ENCODE measurements around the gene RNF223. TPM values are rescaled to one million over a fixed set of nuclear protein-coding genes. Genes with fewer than 3 reads are reported as not detected.

Gene RNF223
- total RNA-seq, 1 experiment from 2014 or later = not detected

DNA sequence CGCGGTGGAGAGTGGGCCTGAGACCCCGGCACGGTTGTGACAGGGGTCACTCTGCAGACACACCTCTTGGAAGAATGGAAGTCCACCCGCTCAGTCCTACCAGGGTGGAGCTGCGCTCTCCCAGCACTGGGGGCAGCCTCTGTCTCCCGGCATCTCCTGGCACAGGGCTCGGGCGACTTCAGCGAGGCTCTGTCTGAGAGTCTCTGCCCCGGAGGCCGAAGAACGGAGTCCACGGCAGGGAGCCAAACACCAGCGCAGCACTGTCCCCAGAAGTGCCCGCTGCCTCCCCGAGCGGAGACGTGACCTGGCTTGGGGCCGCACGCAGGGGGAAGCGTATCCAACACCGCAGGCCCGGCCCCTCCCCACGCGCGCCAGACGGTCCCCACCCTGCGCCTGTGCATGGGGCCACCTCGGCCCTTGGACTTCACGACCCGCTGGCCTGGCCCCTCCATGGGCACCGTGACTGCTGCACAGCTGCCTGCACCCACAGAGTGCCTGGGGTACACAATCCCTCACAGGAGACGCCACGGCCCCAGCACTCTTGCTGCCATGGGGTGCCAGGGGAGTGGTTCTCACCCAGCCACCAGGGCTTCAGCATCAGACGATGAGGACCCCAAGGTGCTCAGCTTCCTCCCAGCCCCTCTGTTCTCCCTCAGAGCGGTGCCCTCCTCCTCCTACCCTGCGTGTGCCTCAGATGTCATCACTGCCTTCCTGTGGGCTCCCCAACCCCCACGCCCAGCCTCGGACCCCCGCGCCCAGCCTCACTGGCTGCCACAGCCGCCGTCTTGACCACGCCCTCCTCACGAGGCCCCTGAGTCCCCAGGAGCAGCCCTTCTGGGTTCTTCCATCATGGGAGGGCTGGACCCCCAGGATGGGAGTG is 14.9 kb upstream of the RNF223 start (continued):
- TF ChIP-seq OVOL2 (CRISPR knock-in tag; IDR thresholded peaks at IDR 0.05; ENCODE audit: borderline replicate concordance) = no peak
- TF ChIP-seq NFE2L1 (CRISPR knock-in tag; IDR thresholded peaks at IDR 0.05) = no peak
- TF ChIP-seq ZNF416 (CRISPR knock-in tag; IDR thresholded peaks at IDR 0.05) = no peak
- TF ChIP-seq, protein P1, sequence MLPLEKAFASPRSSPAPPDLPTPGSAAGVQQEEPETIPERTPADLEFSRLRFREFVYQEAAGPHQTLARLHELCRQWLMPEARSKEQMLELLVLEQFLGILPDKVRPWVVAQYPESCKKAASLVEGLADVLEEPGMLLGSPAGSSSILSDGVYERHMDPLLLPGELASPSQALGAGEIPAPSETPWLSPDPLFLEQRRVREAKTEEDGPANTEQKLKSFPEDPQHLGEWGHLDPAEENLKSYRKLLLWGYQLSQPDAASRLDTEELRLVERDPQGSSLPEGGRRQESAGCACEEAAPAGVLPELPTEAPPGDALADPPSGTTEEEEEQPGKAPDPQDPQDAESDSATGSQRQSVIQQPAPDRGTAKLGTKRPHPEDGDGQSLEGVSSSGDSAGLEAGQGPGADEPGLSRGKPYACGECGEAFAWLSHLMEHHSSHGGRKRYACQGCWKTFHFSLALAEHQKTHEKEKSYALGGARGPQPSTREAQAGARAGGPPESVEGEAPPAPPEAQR (CRISPR knock-in tag; IDR thresholded peaks at IDR 0.05) = no peak
- TF ChIP-seq, protein P2, sequence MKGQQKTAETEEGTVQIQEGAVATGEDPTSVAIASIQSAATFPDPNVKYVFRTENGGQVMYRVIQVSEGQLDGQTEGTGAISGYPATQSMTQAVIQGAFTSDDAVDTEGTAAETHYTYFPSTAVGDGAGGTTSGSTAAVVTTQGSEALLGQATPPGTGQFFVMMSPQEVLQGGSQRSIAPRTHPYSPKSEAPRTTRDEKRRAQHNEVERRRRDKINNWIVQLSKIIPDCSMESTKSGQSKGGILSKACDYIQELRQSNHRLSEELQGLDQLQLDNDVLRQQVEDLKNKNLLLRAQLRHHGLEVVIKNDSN (CRISPR knock-in tag; IDR thresholded peaks at IDR 0.05) = no peak
- no peak for TF ChIP-seq FOXK1 (CRISPR knock-in tag; IDR thresholded peaks at IDR 0.05)
- TF ChIP-seq ZBTB21 (CRISPR knock-in tag; IDR thresholded peaks at IDR 0.05; ENCODE audit: borderline replicate concordance) = no peak
- no peak for TF ChIP-seq SP1 (CRISPR knock-in tag; conservative IDR thresholded peaks at IDR 0.05)

DNA sequence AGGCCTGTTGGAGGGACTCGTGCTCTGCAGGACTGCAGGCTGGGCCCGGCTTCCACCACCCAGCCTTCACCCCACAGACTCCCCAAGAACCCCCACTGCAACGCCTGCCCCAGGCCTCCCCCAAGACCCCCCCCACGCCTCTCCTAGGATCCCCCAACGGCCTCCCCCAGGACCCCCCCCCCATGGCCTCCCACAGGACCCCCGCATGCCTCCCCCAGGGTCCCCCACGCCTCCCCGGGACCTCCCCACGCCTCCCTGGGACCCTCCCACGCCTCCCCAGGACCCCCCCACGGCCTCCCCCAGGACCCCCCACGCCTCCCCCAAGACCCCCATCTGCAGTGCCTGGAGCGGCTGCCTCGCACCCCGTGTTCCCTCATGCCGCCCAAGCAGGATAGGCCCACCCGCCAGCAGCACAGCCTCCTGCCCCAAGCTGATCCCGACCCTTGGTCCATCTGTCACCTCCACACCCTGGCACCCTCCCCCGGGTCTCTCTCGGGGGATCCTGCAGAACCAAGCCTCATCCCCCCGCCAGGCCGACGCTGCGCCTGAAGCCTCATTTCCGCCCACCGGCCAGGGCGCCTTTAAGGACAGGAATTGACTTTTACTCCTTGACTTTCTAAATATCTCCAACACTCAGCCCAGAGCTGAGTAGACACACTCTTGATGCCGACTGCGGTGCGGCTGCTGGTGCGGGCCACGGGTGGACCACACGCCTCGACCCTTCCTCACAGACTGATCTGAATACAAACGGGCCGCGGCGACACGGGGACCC is 14.1 kb upstream of the RNF223 start:
- no peak for DNase-seq (ENCODE audit: low spot score)
- CTCF ChIA-PET = no interaction called here
- peaks cover 4% of the 10 kb centered on the region for H3K9me3 Mint-ChIP-seq
- H3K4me1 Mint-ChIP-seq = no peaks in the 10 kb centered on the region
- H3K4me3 Mint-ChIP-seq = no peak overlapping the region
- 0 out of 2 replicates have a peak overlapping the region, but pooled peaks have one; percentile 57 for H3K27ac Mint-ChIP-seq
- POLR2A ChIA-PET = no interaction called here
- no peaks in the 10 kb centered on the region for H3K36me3 Mint-ChIP-seq
- H3K27me3 Mint-ChIP-seq (ENCODE audit: low read depth) = no peaks in the 10 kb centered on the region
- no peak for TF ChIP-seq JAZF1 (CRISPR knock-in tag; IDR thresholded peaks at IDR 0.05)
- no peak for TF ChIP-seq ESRRA (CRISPR knock-in tag; IDR thresholded peaks at IDR 0.05; ENCODE audit: borderline replicate concordance)
- no peak for TF ChIP-seq EMX1 (CRISPR knock-in tag; IDR thresholded peaks at IDR 0.05)
- TF ChIP-seq NR2C2 (CRISPR knock-in tag; IDR thresholded peaks at IDR 0.05) = no peak
- TF ChIP-seq IRF2 (CRISPR knock-in tag; IDR thresholded peaks at IDR 0.05; ENCODE audit: borderline replicate concordance, low read depth) = no peak
- TF ChIP-seq, protein P3, sequence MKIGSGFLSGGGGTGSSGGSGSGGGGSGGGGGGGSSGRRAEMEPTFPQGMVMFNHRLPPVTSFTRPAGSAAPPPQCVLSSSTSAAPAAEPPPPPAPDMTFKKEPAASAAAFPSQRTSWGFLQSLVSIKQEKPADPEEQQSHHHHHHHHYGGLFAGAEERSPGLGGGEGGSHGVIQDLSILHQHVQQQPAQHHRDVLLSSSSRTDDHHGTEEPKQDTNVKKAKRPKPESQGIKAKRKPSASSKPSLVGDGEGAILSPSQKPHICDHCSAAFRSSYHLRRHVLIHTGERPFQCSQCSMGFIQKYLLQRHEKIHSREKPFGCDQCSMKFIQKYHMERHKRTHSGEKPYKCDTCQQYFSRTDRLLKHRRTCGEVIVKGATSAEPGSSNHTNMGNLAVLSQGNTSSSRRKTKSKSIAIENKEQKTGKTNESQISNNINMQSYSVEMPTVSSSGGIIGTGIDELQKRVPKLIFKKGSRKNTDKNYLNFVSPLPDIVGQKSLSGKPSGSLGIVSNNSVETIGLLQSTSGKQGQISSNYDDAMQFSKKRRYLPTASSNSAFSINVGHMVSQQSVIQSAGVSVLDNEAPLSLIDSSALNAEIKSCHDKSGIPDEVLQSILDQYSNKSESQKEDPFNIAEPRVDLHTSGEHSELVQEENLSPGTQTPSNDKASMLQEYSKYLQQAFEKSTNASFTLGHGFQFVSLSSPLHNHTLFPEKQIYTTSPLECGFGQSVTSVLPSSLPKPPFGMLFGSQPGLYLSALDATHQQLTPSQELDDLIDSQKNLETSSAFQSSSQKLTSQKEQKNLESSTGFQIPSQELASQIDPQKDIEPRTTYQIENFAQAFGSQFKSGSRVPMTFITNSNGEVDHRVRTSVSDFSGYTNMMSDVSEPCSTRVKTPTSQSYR (CRISPR knock-in tag; IDR thresholded peaks at IDR 0.05) = no peak
- TF ChIP-seq FOXJ3 (CRISPR knock-in tag; IDR thresholded peaks at IDR 0.05; ENCODE audit: borderline replicate concordance) = no peak
- no peak for TF ChIP-seq HMGXB4 (CRISPR knock-in tag; IDR thresholded peaks at IDR 0.05)
- TF ChIP-seq CBFB (CRISPR knock-in tag; IDR thresholded peaks at IDR 0.05; ENCODE audit: low read depth) = no peak
- TF ChIP-seq, protein P1 (CRISPR knock-in tag; IDR thresholded peaks at IDR 0.05) = no peak
- no peak for TF ChIP-seq KAT7 (CRISPR knock-in tag; IDR thresholded peaks at IDR 0.05; ENCODE audit: borderline replicate concordance)
- TF ChIP-seq, protein P2 (CRISPR knock-in tag; IDR thresholded peaks at IDR 0.05) = no peak
- no peak for ATAC-seq
